ENCODE results near the gene NR2F1-AS1. TPM values are rescaled to one million over a fixed set of nuclear protein-coding genes. Genes with fewer than 3 reads are reported as not detected.

Gene NR2F1-AS1
- total and polyA plus RNA-seq, 2 experiments from 2014 or later, result 0.59 to 4.5 TPM

GRCh38 chr5:93616538-93617174 is 35.6 kb upstream of the NR2F1-AS1 start:
- TF ChIP-seq EZH2 (IDR thresholded peaks at IDR 0.05; ENCODE audit: low read depth, unreplicated experiment) (no peak), EZH2phosphoT487 (IDR thresholded peaks at IDR 0.05; ENCODE audit: unreplicated experiment) (no peak), ZNF331 (CRISPR knock-in tag; IDR thresholded peaks at IDR 0.05; ENCODE audit: low read depth) (no peak), STAT1 (IDR thresholded peaks at IDR 0.05; ENCODE audit: unreplicated experiment) (no peak), ZNF462 (CRISPR knock-in tag; IDR thresholded peaks at IDR 0.05) (no peak), CREB1 (CRISPR knock-in tag; IDR thresholded peaks at IDR 0.05; ENCODE audit: low read depth) (no peak), ETS1 (IDR thresholded peaks at IDR 0.05) (no peak)
- DNase-seq (ENCODE audit: low spot score), result no peak
- no peaks in the 10 kb centered on the region for H3K79me2 ChIP-seq (replicated peaks; ENCODE audit: insufficient read depth)
- no peaks in the 10 kb centered on the region; the same call in 2 of the 3 replicates for H3K36me3 Mint-ChIP-seq (ENCODE audit: low read depth)
- peaks cover 47% of the 10 kb centered on the region for H3K4me1 ChIP-seq (ENCODE audit: insufficient read depth)
- peaks cover 12% of the 10 kb centered on the region; the same call in 1 of the 2 replicates for H3F3A ChIP-seq (replicated peaks; ENCODE audit: low read depth)
- no peak overlapping the region for H2AFZ ChIP-seq
- H3K27ac Mint-ChIP-seq, result no peak overlapping the region
- no peak for ATAC-seq
- no peak overlapping the region for H3K4me2 ChIP-seq
- no peaks in the 10 kb centered on the region for H3K9me3 Mint-ChIP-seq
- no peaks in the 10 kb centered on the region for H3K9me2 ChIP-seq (ENCODE audit: insufficient read depth)
- no peak overlapping the region for H3K27ac ChIP-seq (ENCODE audit: low read depth)
- H3K36me3 ChIP-seq (ENCODE audit: insufficient read depth), result no peaks in the 10 kb centered on the region
- H3K4me3 ChIP-seq, result no peak overlapping the region
- peaks cover 53% of the 10 kb centered on the region for H4K20me1 ChIP-seq (replicated peaks; ENCODE audit: insufficient read depth)
- peaks cover 80% of the 10 kb centered on the region for H3K27me3 Mint-ChIP-seq (ENCODE audit: insufficient read depth, low read depth, poor library complexity)
- no peak overlapping the region for H3K4me3 Mint-ChIP-seq
- peaks cover 93% of the 10 kb centered on the region for H3K27me3 ChIP-seq (ENCODE audit: insufficient read depth)
- H3K4me1 Mint-ChIP-seq, result peaks cover 18% of the 10 kb centered on the region
